ENCODE data around the gene MME.
A peak's percentile ranks its signal among the peaks of the same experiment; 100 is the strongest.

MME gene

GRCh38 chr3:155079746-155080487 lies at the start of gene MME:
MME (plus strand) TSS chr3:155080319; CDS start chr3:155084168, 3,849 bp downstream.
- peak; percentile 73 for DNase-seq (ENCODE audit: low spot score)

- DNase-seq (ENCODE audit: low spot score), result peak; percentile 13
Observed at GRCh38 chr3:155031186-155031585, 48.9 kb upstream of the MME start.

DNA sequence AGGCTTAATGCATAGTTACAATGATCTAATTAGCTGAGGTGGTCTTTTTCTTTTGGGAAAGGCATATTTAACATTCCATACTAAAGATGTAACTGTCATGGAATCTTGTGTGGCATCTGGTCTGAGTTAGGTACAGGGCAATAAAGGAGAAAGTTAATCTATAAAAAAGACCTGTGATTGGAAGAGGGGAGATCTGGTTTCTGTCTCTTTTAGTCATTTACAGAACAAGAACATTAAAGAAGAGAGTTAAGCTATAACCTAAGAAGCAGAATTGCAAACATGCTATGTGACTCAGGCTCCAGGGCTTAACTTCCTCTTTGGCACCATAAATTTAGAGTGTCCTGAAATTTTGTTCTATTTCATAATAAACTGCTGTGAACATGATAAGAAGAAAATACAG lies 47.2 kb upstream of the MME start:
- DNase-seq (ENCODE audit: low spot score), result peak; percentile 11

DNA sequence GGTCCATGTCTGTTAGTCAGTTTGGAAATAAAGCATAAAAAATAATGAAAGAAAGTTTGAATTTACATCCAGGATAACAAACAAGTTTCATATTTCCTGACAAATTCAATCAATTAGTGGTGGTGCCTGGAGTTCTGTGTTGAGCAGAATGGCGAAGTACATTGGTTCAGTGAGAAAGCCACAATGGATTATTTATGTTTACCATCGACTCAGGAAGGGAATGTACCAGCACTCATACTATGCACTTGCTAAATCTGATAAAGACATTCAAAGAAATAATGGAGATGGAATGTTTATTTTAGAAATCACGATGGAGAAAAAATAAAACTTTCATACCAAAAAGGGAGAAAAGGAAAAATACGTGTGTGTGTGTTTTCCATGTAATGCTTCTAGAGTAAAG lies 45.3 kb upstream of the MME start:
- DNase-seq (ENCODE audit: low spot score), result no peak

DNA sequence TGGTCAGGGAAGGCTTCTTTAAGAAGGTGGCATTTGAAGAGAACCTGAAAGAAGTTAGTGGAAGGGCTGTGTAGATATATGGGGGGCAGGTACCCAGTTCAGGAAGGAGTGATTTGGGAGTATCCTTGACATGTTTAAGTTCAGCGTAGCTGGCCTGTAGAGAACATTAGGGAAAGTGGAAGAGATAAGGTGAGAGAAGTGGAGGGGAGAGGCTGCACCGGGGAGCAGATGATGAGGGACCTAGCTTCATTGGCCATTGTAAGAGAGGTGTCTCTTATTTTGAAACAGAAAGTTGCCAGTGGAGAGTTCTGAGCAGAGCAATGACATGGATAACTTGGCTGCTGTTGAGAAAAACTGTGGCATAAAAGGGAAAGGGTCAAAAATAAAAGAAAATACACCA lies 44.6 kb upstream of the MME start:
- DNase-seq (ENCODE audit: low spot score), result no peak

DNA sequence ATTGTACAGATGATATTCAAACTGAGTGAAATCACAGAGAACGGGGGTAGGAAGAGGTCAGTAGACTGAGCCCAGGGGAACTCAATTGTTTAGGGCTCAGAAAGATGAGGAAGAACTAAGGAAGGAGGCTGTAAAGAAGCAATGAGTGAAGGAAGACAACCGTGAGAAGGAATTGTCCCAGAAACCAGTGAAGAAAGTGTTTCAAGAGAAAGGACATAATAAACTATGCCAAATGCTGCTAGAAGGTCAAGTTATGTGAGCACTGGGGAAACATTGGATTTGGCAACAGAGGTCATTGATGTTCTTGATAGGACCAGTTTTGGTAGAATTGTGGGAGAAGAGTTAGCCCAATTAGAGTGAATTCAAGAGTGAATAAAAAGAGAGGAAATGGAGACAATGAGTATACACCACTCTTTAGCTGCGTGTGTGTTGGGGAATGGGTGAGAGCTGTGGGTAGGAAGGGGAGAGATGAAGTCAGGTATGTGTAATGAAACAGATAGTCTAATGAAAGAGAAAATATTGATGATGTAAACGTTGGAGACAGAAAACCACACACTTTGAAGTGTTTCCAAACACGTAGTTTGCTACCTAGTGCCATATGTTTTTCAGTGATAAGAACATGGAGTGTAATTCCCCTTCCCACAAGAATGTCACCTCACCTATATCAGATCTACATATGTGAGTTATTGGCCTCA lies 42.5 kb upstream of the MME start:
- DNase-seq (ENCODE audit: low spot score), result no peak

DNA sequence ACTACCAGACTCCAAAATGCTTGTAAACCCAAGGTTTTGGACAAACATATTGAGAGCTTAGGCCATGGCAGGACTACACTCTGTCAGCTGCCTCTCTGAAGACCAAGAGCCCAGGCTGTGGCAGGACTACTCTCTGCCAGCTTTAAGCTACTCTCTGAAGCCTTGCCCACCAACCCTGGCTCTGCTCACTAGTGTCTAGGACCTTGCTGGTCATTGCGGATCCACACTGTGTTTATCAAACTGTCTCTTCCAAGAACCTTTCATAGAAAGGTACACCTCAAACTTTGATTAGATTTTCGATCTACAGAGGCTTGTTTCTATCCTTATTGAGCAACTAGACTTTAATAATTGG lies 41.9 kb upstream of the MME start:
- no peak for DNase-seq (ENCODE audit: low spot score)

DNA sequence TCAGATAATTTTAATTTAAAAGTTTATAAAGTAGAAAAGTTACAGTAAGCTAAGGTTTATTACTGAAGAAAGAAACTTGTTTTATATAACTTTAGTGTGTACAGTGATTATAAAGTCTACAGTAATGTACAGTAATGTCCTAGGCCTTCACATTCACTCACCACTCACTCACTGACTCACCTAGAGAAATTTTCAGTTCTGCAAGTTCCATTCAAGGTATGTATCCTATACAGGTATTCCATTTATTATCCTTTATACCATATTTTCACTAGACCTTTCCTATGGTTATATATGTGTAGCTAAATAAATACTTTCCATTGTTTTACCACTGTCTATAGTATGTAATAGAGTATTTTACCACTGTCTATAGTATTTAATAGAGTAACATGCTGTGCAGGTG lies 33.2 kb upstream of the MME start:
- DNase-seq (ENCODE audit: low spot score), result no peak

DNA sequence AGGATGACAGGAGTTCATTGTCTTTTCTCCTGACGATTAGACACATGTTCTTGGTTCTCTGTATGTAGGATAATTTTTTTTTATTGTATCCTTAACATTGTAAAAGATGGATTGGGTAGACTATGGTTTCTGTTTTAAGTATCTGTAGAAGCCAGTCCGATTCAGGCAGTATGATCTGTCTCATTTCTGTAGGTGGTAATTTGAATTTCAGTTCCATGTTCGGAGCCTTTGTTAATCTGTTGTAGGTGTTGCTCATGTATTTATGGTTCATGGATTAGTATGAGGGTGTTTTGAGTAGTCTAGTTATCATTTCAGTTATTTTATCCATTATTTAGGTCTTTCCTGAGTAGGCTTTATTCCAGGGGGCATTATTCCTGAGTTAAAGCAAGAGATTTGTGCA lies 32.4 kb upstream of the MME start:
- DNase-seq (ENCODE audit: low spot score), result no peak

DNA sequence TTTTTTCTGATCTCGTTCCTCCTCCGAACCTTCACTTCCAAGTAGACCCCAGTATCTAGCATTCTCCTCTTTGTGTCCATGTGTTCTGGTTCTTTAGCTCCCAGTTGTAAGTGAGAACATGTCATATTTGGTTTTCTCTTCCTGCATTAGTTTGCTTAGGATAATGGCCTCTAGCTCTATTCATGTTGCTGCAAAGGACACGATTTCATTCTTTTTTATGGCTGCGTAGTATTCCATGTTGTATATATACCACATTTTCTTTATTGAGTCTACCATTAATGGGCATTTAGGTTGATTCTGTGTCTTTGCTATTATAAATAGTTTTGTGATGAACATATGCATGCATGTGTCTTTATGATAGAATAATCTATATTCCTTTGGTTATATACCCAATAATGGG lies 30.2 kb upstream of the MME start:
- DNase-seq (ENCODE audit: low spot score), result no peak

GRCh38 chr3:155052470-155052869 lies 27.6 kb upstream of the MME start:
- no peak for DNase-seq (ENCODE audit: low spot score)

DNA sequence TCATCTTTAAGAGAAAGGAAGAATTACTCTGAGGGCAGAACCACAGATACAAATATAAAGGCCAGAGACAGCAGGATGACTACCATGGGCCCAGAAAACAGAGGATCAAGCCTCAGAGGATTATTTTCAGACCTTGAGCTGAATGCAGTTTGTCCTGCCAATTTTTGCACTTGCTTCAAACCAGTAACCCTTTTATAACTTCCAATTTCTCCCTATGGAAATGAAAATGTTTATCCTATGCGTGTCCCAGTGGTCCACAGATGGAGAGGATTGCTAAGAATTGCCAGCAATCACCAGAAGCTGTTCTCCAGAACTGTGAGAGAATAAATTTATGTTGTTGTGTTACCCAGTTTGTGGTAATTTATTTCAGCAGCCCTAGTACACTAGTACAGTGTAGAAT lies 26.4 kb upstream of the MME start:
- DNase-seq (ENCODE audit: low spot score), result no peak

GRCh38 chr3:155064920-155065319 lies 15.2 kb upstream of the MME start:
- no peak for DNase-seq (ENCODE audit: low spot score)

DNA sequence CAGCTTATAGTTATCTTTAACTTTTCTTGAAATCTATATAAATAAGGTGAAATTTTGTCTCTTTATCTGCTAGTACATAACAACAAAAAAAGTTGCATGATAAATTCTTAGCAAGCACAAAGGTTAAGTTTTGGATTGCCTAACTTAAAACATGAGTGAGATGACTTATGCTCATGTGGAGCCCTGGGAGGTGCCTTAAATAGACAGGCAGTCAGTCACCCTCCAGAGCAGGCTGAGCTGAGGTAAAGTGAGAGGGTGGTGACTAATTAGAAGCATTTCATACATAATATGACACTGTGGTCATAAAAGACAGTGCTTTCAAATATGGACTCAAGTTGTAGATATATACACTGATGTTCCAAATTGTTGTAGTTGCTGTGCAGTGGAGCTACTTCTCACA lies 14.6 kb upstream of the MME start:
- DNase-seq (ENCODE audit: low spot score), result peak; percentile 54

DNA sequence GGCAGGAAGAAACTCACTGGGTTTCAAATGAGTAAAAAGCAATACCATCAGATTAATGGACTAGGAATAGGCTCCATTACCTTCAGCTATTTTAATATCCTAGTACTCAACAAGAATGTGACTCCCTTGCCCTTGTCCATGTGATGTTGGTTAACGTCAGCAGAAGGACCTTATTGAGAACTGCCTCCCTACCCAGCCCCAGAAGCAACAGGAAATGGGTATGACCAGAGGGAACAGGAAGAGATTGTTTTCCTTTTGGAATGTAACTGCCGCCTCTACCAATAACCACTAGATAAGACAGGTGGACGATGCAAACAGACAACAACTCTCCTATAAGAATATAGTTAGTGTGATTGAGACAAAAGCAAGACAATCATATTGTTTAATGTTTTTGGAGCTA lies 10.4 kb upstream of the MME start:
- no peak for DNase-seq (ENCODE audit: low spot score)

DNA sequence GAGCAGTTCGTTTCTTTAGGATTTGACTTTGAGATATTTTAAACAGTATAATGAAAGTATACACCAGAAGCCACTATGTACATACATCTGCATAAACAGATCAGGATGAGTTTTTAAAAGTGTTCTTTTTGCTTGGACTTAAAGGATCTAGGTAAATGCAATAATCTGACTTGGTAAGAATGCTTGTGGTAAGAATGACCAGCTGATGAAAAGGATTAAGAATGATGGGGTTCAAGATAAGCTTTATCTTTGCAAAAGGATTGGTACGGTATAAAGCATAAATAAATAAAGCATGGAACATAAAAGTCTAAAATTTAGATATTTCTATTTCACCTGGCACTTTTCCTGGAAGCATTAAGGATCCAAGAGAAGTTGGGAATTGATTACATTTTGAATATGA lies 9.8 kb upstream of the MME start:
- no peak for DNase-seq (ENCODE audit: low spot score)

DNA sequence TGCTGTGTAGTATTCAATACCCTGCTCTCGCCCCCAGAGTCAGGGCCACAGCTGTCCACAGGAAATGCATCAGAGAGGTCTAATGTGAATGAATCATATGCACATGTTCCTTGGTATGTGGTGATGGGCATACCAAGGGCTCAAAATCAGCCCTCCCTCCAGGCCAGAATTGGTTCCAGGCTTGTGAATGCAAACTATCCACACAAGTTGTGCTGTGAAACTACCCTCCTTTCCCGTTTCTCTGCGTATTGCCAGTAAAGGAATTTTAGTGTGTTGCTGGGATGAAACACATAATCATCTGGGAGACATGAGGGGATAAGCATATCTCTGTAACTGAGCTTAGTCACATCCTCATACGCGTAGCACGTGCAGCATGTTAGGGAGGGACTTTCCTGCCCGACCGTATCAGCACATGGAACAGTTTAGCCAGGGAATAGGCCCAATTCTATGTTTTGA lies 9.2 kb upstream of the MME start:
- DNase-seq (ENCODE audit: low spot score), result peak; percentile 89

DNA sequence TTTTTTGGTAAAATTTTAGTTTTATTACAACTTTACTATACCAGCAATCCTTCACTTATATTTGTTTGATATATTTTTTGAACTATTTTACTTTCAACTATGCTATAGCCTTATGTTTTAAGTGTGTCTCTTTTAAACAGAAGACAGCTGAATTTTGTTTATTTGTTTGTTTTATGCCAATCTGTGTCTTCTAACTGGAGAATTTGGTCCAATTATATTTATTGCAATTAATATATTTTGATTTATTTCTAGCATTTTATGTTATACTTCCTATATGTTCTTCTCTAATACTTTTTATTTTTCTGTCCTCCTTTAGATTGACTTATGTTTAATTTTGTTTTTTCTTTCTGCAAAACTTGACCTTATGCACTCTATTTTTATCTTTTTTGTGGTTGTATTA lies 4.9 kb upstream of the MME start:
- no peak for DNase-seq (ENCODE audit: low spot score)

- no peak for DNase-seq (ENCODE audit: low spot score)
Observed at GRCh38 chr3:155076888-155077287, 3.2 kb upstream of the MME start.

DNA sequence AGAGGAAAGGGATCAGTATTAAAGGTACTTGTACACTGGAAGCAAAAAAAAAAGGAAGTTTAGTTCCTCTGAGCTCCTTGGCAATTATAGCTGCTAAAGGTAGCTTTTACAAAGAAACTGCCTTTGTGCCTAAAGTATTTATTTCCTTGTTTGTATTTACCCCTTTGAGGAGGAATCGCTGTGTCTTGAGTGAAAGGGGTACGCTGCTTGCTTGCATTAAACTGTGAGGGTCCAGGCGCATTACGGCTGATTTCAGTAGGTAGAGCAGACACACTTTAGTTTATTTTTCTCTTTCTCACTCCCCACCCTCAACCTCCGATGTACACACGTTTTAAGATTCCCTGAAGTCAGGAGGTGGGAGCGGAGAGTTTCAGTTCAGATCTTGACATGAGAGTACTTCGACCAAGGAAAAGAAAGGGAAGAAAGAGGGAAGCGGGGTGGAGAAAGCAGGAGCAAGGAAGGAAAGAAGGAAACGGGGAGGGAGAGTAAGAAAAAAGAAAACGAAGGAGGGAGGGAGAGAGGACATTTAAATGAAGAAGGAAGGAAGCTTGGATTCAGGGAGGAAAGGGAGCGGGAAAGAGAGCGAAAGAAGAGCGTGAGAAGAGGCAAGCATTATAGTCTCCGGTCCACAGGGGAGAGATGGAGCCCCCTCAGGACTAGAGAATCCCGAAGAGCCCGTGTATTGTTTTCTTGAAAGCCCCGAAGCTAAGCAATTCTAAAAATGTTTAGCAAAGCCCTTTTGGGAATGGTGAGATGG lies 1.2 kb upstream of the MME start:
- no peak for DNase-seq (ENCODE audit: low spot score)

DNA sequence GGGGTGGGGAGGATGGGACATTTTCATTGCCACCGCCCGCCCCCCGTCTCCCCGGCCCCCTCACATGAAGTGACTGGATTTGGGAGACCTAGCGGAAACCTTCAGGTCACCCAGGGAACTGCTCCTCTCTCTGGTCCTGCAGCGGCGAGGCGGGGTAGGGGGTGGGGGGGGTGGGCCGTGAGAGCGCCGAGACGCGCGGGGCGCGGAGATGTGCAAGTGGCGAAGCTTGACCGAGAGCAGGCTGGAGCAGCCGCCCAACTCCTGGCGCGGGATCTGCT lies 712 bp upstream of the MME start:
- peak; percentile 45 for DNase-seq (ENCODE audit: low spot score)

DNA sequence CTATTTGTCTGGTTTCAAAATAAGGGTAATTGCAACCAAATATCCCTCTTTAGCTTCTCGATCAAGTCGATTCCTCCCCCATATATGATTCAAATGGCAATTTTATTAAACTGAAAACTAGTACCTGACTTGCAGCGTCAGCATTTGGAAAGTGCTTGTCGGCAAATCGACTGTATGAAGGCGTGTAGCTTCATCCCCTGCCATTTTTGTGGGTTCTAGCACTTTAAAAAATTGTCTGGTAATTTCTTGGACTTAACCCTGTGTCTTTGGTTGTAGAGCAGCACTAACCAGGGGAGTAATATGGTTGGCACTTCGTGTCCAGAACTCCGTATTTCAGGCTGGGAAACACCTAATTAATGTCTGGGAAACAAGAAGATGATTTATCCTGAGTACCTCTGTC lies 573 bp downstream of the MME start:
- peak; percentile 13 for DNase-seq (ENCODE audit: low spot score)

DNA sequence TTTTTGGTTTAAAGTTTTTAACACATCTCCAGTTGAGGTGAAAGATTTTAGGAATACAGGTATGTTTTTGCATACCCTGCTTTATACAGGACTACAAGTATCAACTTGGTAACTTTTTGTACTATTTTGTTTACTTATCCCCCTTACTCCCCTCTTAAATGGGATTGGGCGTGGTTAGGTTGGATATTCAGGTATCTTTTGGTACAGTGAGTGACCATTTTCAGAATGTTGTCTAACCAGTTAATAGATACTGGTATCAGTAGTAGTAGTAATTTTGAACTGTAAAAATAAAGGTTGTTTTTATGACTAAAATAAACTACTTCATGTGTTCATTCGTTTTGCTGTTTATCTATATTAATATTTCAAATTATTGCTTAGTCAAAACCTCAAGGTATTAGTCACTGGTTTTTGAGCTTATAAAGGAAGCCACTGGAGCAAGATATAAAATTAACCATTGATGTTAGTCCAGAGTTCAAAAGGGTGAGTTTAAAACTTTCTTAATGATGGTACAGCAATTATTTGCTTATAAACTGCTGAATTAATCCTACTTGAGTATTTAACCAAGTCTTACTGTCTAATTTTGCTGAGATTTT lies 3.3 kb downstream of the MME start:
- no peak for DNase-seq (ENCODE audit: low spot score)
